ENCODE measurements around the gene PDCD1.

Gene PDCD1

DNA sequence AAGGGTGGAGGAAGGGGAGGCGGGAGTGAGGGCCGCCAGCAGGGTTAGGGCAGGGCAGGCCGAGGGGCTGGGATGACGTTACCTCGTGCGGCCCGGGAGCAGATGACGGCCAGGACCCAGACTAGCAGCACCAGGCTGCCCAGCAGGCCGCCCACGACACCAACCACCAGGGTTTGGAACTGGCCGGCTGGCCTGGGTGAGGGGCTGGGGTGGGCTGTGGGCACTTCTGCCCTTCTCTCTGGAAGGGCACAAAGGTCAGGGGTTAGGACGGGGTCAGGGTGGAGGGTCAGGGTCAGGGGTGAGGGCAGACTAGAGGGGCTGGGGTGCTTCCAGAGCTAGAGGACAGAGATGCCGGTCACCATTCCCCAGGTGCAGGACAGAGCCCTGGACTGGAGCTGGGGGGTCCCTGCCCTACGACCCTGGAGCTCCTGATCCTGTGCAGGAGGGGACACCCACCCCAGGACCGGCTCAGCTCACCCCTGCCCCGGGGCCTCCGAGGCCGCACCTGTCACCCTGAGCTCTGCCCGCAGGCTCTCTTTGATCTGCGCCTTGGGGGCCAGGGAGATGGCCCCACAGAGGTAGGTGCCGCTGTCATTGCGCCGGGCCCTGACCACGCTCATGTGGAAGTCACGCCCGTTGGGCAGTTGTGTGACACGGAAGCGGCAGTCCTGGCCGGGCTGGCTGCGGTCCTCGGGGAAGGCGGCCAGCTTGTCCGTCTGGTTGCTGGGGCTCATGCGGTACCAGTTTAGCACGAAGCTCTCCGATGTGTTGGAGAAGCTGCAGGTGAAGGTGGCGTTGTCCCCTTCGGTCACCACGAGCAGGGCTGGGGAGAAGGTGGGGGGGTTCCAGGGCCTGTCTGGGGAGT is 6.3 kb downstream of the PDCD1 start:
- Histone ChIP-seq H3K9me3 (ENCODE audit: control insufficient read depth, low read length) (no peaks in the 10 kb centered on the region), H3K18ac (ENCODE audit: low read depth in 1 of 2, low read length in 2 of 2) (no peak overlapping the region), H3K27ac (ENCODE audit: low read length, poor library complexity, severe bottlenecking) (no peak overlapping the region), H3K4me3 (ENCODE audit: insufficient read depth in 1 of 2, low read depth in 1 of 2, low read length in 2 of 2) (no peak overlapping the region), H2BK15ac (ENCODE audit: low read depth, poor library complexity, severe bottlenecking) (no peak overlapping the region), H3K9ac (ENCODE audit: low read length) (no peak overlapping the region), H3K23ac (ENCODE audit: low read length in 2 of 2) (no peak overlapping the region), H4K8ac (ENCODE audit: low read length) (no peak overlapping the region), H3K27me3 (ENCODE audit: control insufficient read depth in 1 of 2, insufficient read depth in 1 of 2, low read length in 2 of 2) (peaks cover 4 to 42% of the 10 kb centered on the region in 2 experiments), H3K4ac (ENCODE audit: low read depth in 1 of 2, low read length in 2 of 2) (no peak overlapping the region), H3K79me1 (replicated peaks; ENCODE audit: low read length, poor library complexity, severe bottlenecking) (no peaks in the 10 kb centered on the region), H3K14ac (ENCODE audit: low read length in 2 of 2) (no peak overlapping the region), H4K91ac (ENCODE audit: low read length) (no peak overlapping the region), H2BK12ac (ENCODE audit: low read length in 2 of 2) (no peak overlapping the region), H3K36me3 (ENCODE audit: control insufficient read depth in 1 of 2, insufficient read depth in 2 of 2, low read depth in 1 of 2, low read length in 2 of 2) (no peaks in the 10 kb centered on the region), H2AFZ (ENCODE audit: low read depth, low read length) (no peak overlapping the region), H3K4me2 (ENCODE audit: low read length, poor library complexity, severe bottlenecking) (no peak overlapping the region), H2BK120ac (ENCODE audit: low read depth, low read length) (no peak overlapping the region), H2BK5ac (ENCODE audit: low read depth, low read length, poor library complexity, severe bottlenecking) (no peak overlapping the region), H2AK5ac (ENCODE audit: low read length, severe bottlenecking) (no peak overlapping the region), H3K4me1 (ENCODE audit: control insufficient read depth, insufficient read depth, low read depth, low read length) (peaks cover 15% of the 10 kb centered on the region)
- 91% methylated on average over 38 of the region's 39 CpGs for WGBS
- DNase-seq = no peak

DNA sequence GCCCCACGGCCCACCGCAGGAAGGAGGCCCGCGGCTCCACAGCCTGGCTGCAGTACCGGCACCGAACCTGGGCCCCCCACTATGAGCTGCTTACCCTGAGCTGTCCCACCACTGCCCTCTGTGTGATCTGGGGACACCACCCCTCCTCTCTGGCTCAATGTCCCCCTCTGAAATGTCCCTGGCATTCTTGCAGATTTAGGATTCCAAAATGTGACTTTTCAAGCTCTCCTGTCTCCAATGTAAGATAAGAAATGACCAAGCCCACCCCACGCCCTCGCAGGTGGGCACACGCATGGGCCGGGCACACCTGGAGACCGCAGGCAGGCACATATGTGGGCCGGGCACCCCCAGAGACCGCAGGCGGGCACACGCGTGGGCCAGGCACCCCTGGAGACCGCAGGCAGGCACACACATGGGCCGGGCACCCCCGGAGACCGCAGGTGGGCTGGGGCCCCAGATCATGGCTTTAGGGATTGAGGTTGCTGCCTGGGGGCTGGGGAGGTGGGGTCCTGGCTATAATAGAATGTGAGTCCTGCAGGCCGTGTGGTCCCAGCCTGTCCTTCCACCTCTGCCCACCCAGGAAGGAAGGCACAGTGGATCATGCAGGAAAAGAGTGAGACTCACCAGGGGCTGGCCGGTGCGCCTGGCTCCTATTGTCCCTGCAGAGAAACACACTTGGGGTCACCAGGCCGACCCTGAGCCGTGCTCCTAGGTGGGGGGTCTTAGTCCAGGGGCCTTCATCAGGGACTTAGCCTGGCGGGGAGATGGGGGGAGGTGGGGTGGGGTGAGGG is 7.2 kb downstream of the PDCD1 start:
- Histone ChIP-seq H3K27me3 (ENCODE audit: control insufficient read depth in 1 of 2, insufficient read depth in 1 of 2, low read length in 2 of 2) (peaks cover 5 to 35% of the 10 kb centered on the region in 2 experiments), H3K9me3 (ENCODE audit: control insufficient read depth, low read length) (no peaks in the 10 kb centered on the region), H3K4me2 (ENCODE audit: low read length, poor library complexity, severe bottlenecking) (no peak overlapping the region), H3K9ac (ENCODE audit: low read length) (no peak overlapping the region), H2AK5ac (ENCODE audit: low read length, severe bottlenecking) (no peak overlapping the region), H2BK5ac (ENCODE audit: low read depth, low read length, poor library complexity, severe bottlenecking) (no peak overlapping the region), H3K4me1 (ENCODE audit: control insufficient read depth, insufficient read depth, low read depth, low read length) (peaks cover 15% of the 10 kb centered on the region), H2BK120ac (ENCODE audit: low read depth, low read length) (no peak overlapping the region), H2BK15ac (ENCODE audit: low read depth, poor library complexity, severe bottlenecking) (no peak overlapping the region), H3K4me3 (ENCODE audit: insufficient read depth in 1 of 2, low read depth in 1 of 2, low read length in 2 of 2) (no peak overlapping the region), H3K14ac (ENCODE audit: low read length in 2 of 2) (no peak overlapping the region), H3K27ac (ENCODE audit: low read length, poor library complexity, severe bottlenecking) (no peak overlapping the region), H3K36me3 (ENCODE audit: control insufficient read depth in 1 of 2, insufficient read depth in 2 of 2, low read depth in 1 of 2, low read length in 2 of 2) (no peaks in the 10 kb centered on the region), H3K23ac (ENCODE audit: low read length in 2 of 2) (no peak overlapping the region), H4K91ac (ENCODE audit: low read length) (no peak overlapping the region), H3K79me1 (replicated peaks; ENCODE audit: low read length, poor library complexity, severe bottlenecking) (no peaks in the 10 kb centered on the region), H2AFZ (ENCODE audit: low read depth, low read length) (no peak overlapping the region), H4K8ac (ENCODE audit: low read length) (no peak overlapping the region), H3K4ac (ENCODE audit: low read depth in 1 of 2, low read length in 2 of 2) (no peak overlapping the region), H2BK12ac (ENCODE audit: low read length in 2 of 2) (no peak overlapping the region), H3K18ac (ENCODE audit: low read depth in 1 of 2, low read length in 2 of 2) (no peak overlapping the region)
- WGBS = 89% methylated on average over 26 of the region's 26 CpGs
- DNase-seq = no peak

DNA sequence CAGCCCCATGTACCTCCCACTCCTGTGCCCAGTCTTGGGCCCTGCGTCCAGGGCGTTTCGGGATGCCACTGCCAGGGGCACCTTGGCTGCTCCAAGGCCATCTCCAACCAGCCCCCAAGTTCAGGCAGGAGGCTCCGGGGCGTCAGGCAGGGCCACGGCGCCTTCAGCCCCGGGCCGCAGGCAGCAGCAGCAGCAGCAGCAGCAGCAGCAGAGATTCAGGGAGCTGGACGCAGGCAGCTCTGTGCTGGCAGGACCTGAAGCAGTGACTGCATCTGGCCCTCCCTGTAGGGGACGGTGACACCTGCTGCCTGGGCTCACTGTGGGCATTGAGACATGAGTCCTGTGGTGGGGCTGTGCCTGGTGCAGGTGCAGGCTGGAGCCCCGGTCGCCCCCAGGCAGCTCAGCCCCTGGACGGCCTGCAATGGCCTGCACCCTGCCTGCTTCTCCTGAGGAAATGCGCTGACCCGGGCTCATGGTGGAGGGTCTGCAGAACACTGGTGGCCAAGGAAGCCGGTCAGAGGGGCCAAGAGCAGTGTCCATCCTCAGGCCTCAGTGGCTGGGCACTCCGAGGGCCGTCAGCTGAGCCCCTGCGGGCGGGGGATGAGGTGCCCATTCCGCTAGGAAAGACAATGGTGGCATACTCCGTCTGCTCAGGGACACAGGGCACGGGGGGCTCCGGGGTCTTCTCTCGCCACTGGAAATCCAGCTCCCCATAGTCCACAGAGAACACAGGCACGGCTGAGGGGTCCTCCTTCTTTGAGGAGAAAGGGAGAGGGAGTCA is 8.0 kb downstream of the PDCD1 start:
- Histone ChIP-seq H3K4me3 (ENCODE audit: insufficient read depth in 1 of 2, low read depth in 1 of 2, low read length in 2 of 2) (no peak overlapping the region), H3K27me3 (ENCODE audit: control insufficient read depth in 1 of 2, insufficient read depth in 1 of 2, low read length in 2 of 2) (peaks cover 8 to 35% of the 10 kb centered on the region in 2 experiments), H3K14ac (ENCODE audit: low read length in 2 of 2) (no peak overlapping the region), H4K8ac (ENCODE audit: low read length) (no peak overlapping the region), H2AFZ (ENCODE audit: low read depth, low read length) (no peak overlapping the region), H3K27ac (ENCODE audit: low read length, poor library complexity, severe bottlenecking) (no peak overlapping the region), H3K4me2 (ENCODE audit: low read length, poor library complexity, severe bottlenecking) (no peak overlapping the region), H3K79me1 (replicated peaks; ENCODE audit: low read length, poor library complexity, severe bottlenecking) (no peaks in the 10 kb centered on the region), H2AK5ac (ENCODE audit: low read length, severe bottlenecking) (no peak overlapping the region), H3K4ac (ENCODE audit: low read depth in 1 of 2, low read length in 2 of 2) (peak overlapping the region in 1 of 2 experiments; percentile 51), H2BK5ac (ENCODE audit: low read depth, low read length, poor library complexity, severe bottlenecking) (no peak overlapping the region), H2BK15ac (ENCODE audit: low read depth, poor library complexity, severe bottlenecking) (no peak overlapping the region), H2BK12ac (ENCODE audit: low read length in 2 of 2) (no peak overlapping the region), H3K4me1 (ENCODE audit: control insufficient read depth, insufficient read depth, low read depth, low read length) (peaks cover 15% of the 10 kb centered on the region), H2BK120ac (ENCODE audit: low read depth, low read length) (no peak overlapping the region), H3K9ac (ENCODE audit: low read length) (no peak overlapping the region), H3K36me3 (ENCODE audit: control insufficient read depth in 1 of 2, insufficient read depth in 2 of 2, low read depth in 1 of 2, low read length in 2 of 2) (no peaks in the 10 kb centered on the region), H3K9me3 (ENCODE audit: control insufficient read depth, low read length) (no peaks in the 10 kb centered on the region), H3K18ac (ENCODE audit: low read depth in 1 of 2, low read length in 2 of 2) (no peak overlapping the region), H3K23ac (ENCODE audit: low read length in 2 of 2) (no peak overlapping the region), H4K91ac (ENCODE audit: low read length) (no peak overlapping the region)
- WGBS = 88% methylated on average over 24 of the region's 27 CpGs
- DNase-seq = no peak

All from mesenchymal stem cell (in vitro differentiated cells and primary cell).